Psoas muscle (tissue), 8 donors: Measurements from ENCODE around the gene RAPSN. TPM values are rescaled to one million over a fixed set of nuclear protein-coding genes. Genes with fewer than 3 reads are reported as not detected.
A peak's percentile ranks its signal among the peaks of the same experiment; 100 is the strongest.

ENCODE experiments used
- ATAC-seq, 4 donors: fragments of 200-7000 bp; cut with Tn5 transposase; one replicate each; pipeline ENCODE4 v1.9.1; 2020; ENCODE audit warnings: moderate library complexity in 3 of 4, mild to moderate bottlenecking in 2 of 4
- DNase-seq, 2 donors: peaks; one replicate each; pipeline ENCODE4 v3.0.0-alpha.2; 2020
- H3K27ac ChIP-seq: fragments of 200-600 bp; one replicate; pipeline ENCODE4 v1.8.0; 2022
- H3K27me3 ChIP-seq, 3 donors: fragments of 200-600 bp in 1 of 3; one replicate each; pipeline versions ENCODE4 v1.6.1 to v1.8.0; 2013 to 2022; ENCODE audit warnings: low read length in 2 of 3, mild to moderate bottlenecking in 2 of 3, moderate library complexity in 1 of 3; ENCODE audit not compliant: insufficient read depth in 3 of 3
- H3K36me3 ChIP-seq, 2 donors: fragments of 200-600 bp in 1 of 2; one replicate each; pipeline versions ENCODE4 v1.6.1 to v1.8.0; 2013 to 2022; ENCODE audit warnings: low read depth in 1 of 2, mild to moderate bottlenecking in 1 of 2, moderate library complexity in 1 of 2; ENCODE audit not compliant: insufficient read depth in 1 of 2
- H3K4me1 ChIP-seq: fragments of 200-600 bp; one replicate; pipeline ENCODE4 v1.8.0; 2022
- H3K4me3 ChIP-seq: fragments of 200-600 bp; one replicate; pipeline ENCODE4 v1.8.0; 2022; ENCODE audit warnings: mild to moderate bottlenecking
- H3K9me3 ChIP-seq: fragments of 200-600 bp; one replicate; pipeline ENCODE4 v1.8.0; 2022
- CTCF ChIP-seq: fragments of 200-600 bp; IDR thresholded peaks from one replicate; pipeline ENCODE4 v1.8.0; 2022; ENCODE audit warnings: antibody characterized with exemption
- WGBS, 3 donors: extraction: QIAGEN DNeasy Blood & Tissue Kit; methylation state at CpG; one replicate each; pipeline versions ENCODE4 v1.1.6 to v1.1.7; 2013; 5-methylcytosine and 5-hydroxymethylcytosine counted together
- intact Hi-C, 2 donors: fragments of 100-400 bp; cut with DNase I; formaldehyde crosslinking; loops; one replicate each; pipeline versions ENCODE4 v1.11.0 to v1.14.2; 2022
- polyA plus RNA-seq, 3 donors: library from polyadenylated mRNA; stranded (reverse); fragments of 200-250 nt; gene quantifications; one replicate each; pipeline ENCODE4 v1.2.3, GENCODE V29; 2013
- total RNA-seq, 4 donors: library from RNA; stranded (reverse); fragmentation: NEBNext Ultra II Directional in 2 of 4; extraction: Animal tissue kit (Norgen Biotek cat#: 25700) in 2 of 4; gene quantifications; one replicate each; pipeline versions ENCODE4 v1.2.1 to v1.2.4, GENCODE V29; 2021 to 2023
- donor health status: healthy with polysubstance abuse.
- donor health status: DM: no; HTN: no; CAD: no; lungs with moderate emphysema.
- donor health status: Bipolar disorder and iron deficiency.
- donor health status: healthy.
- donor health status: DM: yes; HTN: yes; CAD: no.
- donor health status: DM: no; HTN: no; CAD: no.
- donor health status: DM: no; HTN: no; CAD: no.
- donor health status: DM: yes; HTN: yes; CAD: no.

RAPSN gene
- total and polyA plus RNA-seq, 7 donors = 37.6 to 90.6 (median 58.7) TPM

DNA sequence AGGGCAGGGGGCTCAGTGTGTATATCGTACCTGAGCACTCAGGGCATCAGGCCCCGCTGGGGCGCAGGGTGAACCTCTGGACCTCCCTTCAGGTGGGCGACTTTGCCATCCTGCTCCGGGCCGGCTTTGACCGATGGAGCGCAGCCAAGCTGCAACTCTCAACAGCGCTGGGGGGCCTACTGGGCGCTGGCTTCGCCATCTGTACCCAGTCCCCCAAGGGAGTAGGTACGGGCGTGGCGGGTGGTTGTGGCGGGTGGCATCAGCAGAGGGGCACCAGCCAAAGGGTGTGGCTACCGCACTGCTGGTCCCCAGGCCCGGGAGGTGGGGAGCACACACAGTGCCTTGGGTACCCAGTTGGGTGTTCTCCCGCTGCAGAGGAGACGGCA is 34.3 kb downstream of the RAPSN start:
- Histone ChIP-seq H3K27me3 (no peaks in the 10 kb centered on the region), H3K9me3 (no peaks in the 10 kb centered on the region), H3K27ac (peak overlapping the region; percentile 89), H3K4me1 (peaks cover 34% of the 10 kb centered on the region), H3K36me3 (peaks cover 16 to 72% of the 10 kb centered on the region in 2 donors), H3K4me3 (no peak overlapping the region)
- no peak for DNase-seq
- intact Hi-C loops = no loop called here
- 79 to 92% (median 81%) methylated on average over 16 to 19 of the region's 19 CpGs for WGBS, 3 donors
- no peak for ATAC-seq
- no peak for TF ChIP-seq CTCF

GRCh38 chr11:47413908-47414684 is 34.8 kb downstream of the RAPSN start:
- Histone ChIP-seq H3K27ac (peak overlapping the region; percentile 89), H3K27me3 (no peaks in the 10 kb centered on the region), H3K36me3 (peaks cover 16 to 68% of the 10 kb centered on the region in 2 donors), H3K9me3 (no peaks in the 10 kb centered on the region), H3K4me3 (no peak overlapping the region), H3K4me1 (peaks cover 40% of the 10 kb centered on the region)
- intact Hi-C loops = no loop called here
- ATAC-seq = peak in 2 of 4 donors; percentile 10 to 18
- 69 to 75% (median 71%) methylated on average over 16 of the region's 16 CpGs for WGBS, 3 donors
- no peak for TF ChIP-seq CTCF
- DNase-seq = peak in 1 of 2 donors; percentile 74

DNA sequence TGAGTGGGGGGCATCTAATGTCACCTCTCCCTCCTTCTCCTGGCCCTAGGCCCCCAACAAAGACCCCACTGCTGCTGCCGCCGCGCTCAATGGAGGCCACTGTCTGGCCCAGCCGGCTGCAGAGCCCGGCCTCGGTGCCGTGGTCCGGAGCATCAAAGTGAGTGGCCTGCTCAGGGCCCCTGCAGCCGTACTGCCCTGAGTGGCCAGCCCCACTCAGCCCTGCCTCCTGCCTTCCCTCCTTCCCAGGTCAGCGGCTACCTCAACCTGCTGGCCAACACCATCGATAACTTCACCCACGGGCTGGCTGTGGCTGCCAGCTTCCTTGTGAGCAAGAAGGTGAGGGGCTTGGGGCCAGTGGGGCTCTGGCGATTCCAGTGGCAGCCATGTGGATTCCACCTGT is 35.6 kb downstream of the RAPSN start:
- Histone ChIP-seq H3K4me3 (no peak overlapping the region), H3K27ac (peak overlapping the region; percentile 89), H3K36me3 (peaks cover 14 to 60% of the 10 kb centered on the region in 2 donors), H3K27me3 (no peaks in the 10 kb centered on the region), H3K9me3 (no peaks in the 10 kb centered on the region), H3K4me1 (peaks cover 43% of the 10 kb centered on the region)
- WGBS, 3 donors = 87 to 94% (median 90%) methylated on average over 13 of the region's 13 CpGs
- intact Hi-C loops = no loop called here
- DNase-seq (no peak), ATAC-seq (no peak)
- no peak for TF ChIP-seq CTCF

GRCh38 chr11:47411884-47412746 is 36.8 kb downstream of the RAPSN start:
- 45 to 69% (median 59%) methylated on average over 11 to 12 of the region's 12 CpGs for WGBS, 3 donors
- H3K4me1 ChIP-seq = peaks cover 43% of the 10 kb centered on the region
- no peak overlapping the region for H3K4me3 ChIP-seq
- no peak for ATAC-seq
- intact Hi-C loops = no loop called here
- no peak overlapping the region for H3K27ac ChIP-seq
- H3K36me3 ChIP-seq = peaks cover 8 to 48% of the 10 kb centered on the region in 2 donors
- no peaks in the 10 kb centered on the region for H3K27me3 ChIP-seq
- DNase-seq = peak; percentile 63 to 82
- no peaks in the 10 kb centered on the region for H3K9me3 ChIP-seq
- peak; percentile 64 for TF ChIP-seq CTCF
